ENCODE measurements around the gene CDH13. TPM values are rescaled to one million over a fixed set of nuclear protein-coding genes. Genes with fewer than 3 reads are reported as not detected.

The CDH13 gene
- total RNA-seq, 1 experiment from 2014 or later: 62.5 TPM

- DNase-seq (ENCODE audit: low read depth in 1 of 2, low spot score in 2 of 2): no peak
- Histone ChIP-seq H3K9me3 (replicated peaks) (no peaks in the 10 kb centered on the region), H3K27me3 (replicated peaks) (no peaks in the 10 kb centered on the region), H3K4me3 (no peak overlapping the region), H3K27ac (no peak overlapping the region), H3K4me1 (replicated peaks) (no peaks in the 10 kb centered on the region), H3K36me3 (no peaks in the 10 kb centered on the region)
Measured at GRCh38 chr16:82859662-82860061, 232.9 kb downstream of the CDH13 start.

GRCh38 chr16:82860071-82860470 lies 233.3 kb downstream of the CDH13 start:
- Histone ChIP-seq H3K27me3 (replicated peaks) (no peaks in the 10 kb centered on the region), H3K36me3 (no peaks in the 10 kb centered on the region), H3K27ac (no peak overlapping the region), H3K9me3 (replicated peaks) (no peaks in the 10 kb centered on the region), H3K4me3 (no peak overlapping the region), H3K4me1 (replicated peaks) (no peaks in the 10 kb centered on the region)
- no peak for DNase-seq (ENCODE audit: low read depth in 1 of 2, low spot score in 2 of 2)

- Histone ChIP-seq H3K27me3 (replicated peaks) (no peaks in the 10 kb centered on the region), H3K27ac (no peak overlapping the region), H3K4me3 (no peak overlapping the region), H3K36me3 (no peaks in the 10 kb centered on the region), H3K4me1 (replicated peaks) (no peaks in the 10 kb centered on the region), H3K9me3 (replicated peaks) (no peaks in the 10 kb centered on the region)
- no peak for DNase-seq (ENCODE audit: low read depth in 1 of 2, low spot score in 2 of 2)
Measured at GRCh38 chr16:82862057-82862456, 235.3 kb downstream of the CDH13 start.

GRCh38 chr16:82864332-82865040 lies 237.7 kb downstream of the CDH13 start:
- DNase-seq (ENCODE audit: low read depth in 1 of 2, low spot score in 2 of 2): no peak
- Histone ChIP-seq H3K27ac (no peak overlapping the region), H3K4me1 (replicated peaks) (no peaks in the 10 kb centered on the region), H3K9me3 (replicated peaks) (no peaks in the 10 kb centered on the region), H3K4me3 (no peak overlapping the region), H3K36me3 (no peaks in the 10 kb centered on the region), H3K27me3 (replicated peaks) (no peaks in the 10 kb centered on the region)

GRCh38 chr16:82865412-82865811 lies 238.6 kb downstream of the CDH13 start:
- no peaks in the 10 kb centered on the region for H3K27me3 ChIP-seq (replicated peaks)
- no peaks in the 10 kb centered on the region for H3K4me1 ChIP-seq (replicated peaks)
- no peaks in the 10 kb centered on the region for H3K9me3 ChIP-seq (replicated peaks)
- DNase-seq (ENCODE audit: low read depth in 1 of 2, low spot score in 2 of 2): no peak
- no peak overlapping the region for H3K27ac ChIP-seq
- H3K36me3 ChIP-seq: no peaks in the 10 kb centered on the region
- no peak overlapping the region for H3K4me3 ChIP-seq

GRCh38 chr16:82867485-82867884 lies 240.7 kb downstream of the CDH13 start:
- no peaks in the 10 kb centered on the region for H3K4me1 ChIP-seq (replicated peaks)
- H3K27ac ChIP-seq: no peak overlapping the region
- H3K36me3 ChIP-seq: no peaks in the 10 kb centered on the region
- no peak for DNase-seq (ENCODE audit: low read depth in 1 of 2, low spot score in 2 of 2)
- no peaks in the 10 kb centered on the region for H3K9me3 ChIP-seq (replicated peaks)
- no peaks in the 10 kb centered on the region for H3K27me3 ChIP-seq (replicated peaks)
- no peak overlapping the region for H3K4me3 ChIP-seq

GRCh38 chr16:82874271-82874670 lies 247.5 kb downstream of the CDH13 start:
- H3K27ac ChIP-seq: no peak overlapping the region
- H3K4me3 ChIP-seq: no peak overlapping the region
- H3K4me1 ChIP-seq (replicated peaks): no peaks in the 10 kb centered on the region
- H3K9me3 ChIP-seq (replicated peaks): no peaks in the 10 kb centered on the region
- DNase-seq (ENCODE audit: low read depth in 1 of 2, low spot score in 2 of 2): no peak
- no peaks in the 10 kb centered on the region for H3K36me3 ChIP-seq
- no peaks in the 10 kb centered on the region for H3K27me3 ChIP-seq (replicated peaks)

- Histone ChIP-seq H3K27ac (no peak overlapping the region), H3K4me1 (replicated peaks) (no peaks in the 10 kb centered on the region), H3K4me3 (no peak overlapping the region), H3K9me3 (replicated peaks) (no peaks in the 10 kb centered on the region), H3K36me3 (no peaks in the 10 kb centered on the region), H3K27me3 (replicated peaks) (no peaks in the 10 kb centered on the region)
- DNase-seq (ENCODE audit: low read depth in 1 of 2, low spot score in 2 of 2): no peak
Measured at GRCh38 chr16:82874672-82875071, 247.9 kb downstream of the CDH13 start.

GRCh38 chr16:82876951-82877350 lies 250.2 kb downstream of the CDH13 start:
- no peak overlapping the region for H3K27ac ChIP-seq

GRCh38 chr16:82878466-82878865 lies 251.7 kb downstream of the CDH13 start:
- no peak overlapping the region for H3K27ac ChIP-seq
- H3K4me1 ChIP-seq (replicated peaks): no peaks in the 10 kb centered on the region
- H3K9me3 ChIP-seq (replicated peaks): no peaks in the 10 kb centered on the region
- peaks cover 2% of the 10 kb centered on the region; the same call in 1 of the 2 replicates for H3K36me3 ChIP-seq
- H3K4me3 ChIP-seq: no peak overlapping the region
- H3K27me3 ChIP-seq (replicated peaks): no peaks in the 10 kb centered on the region
- no peak for DNase-seq (ENCODE audit: low read depth in 1 of 2, low spot score in 2 of 2)

More at GRCh38 chr16:82876951-82877350, 250.2 kb downstream of the CDH13 start:
- H3K4me3 ChIP-seq: no peak overlapping the region
- DNase-seq (ENCODE audit: low read depth in 1 of 2, low spot score in 2 of 2): no peak
- no peaks in the 10 kb centered on the region for H3K36me3 ChIP-seq
- no peaks in the 10 kb centered on the region for H3K4me1 ChIP-seq (replicated peaks)
- no peaks in the 10 kb centered on the region for H3K9me3 ChIP-seq (replicated peaks)
- no peaks in the 10 kb centered on the region for H3K27me3 ChIP-seq (replicated peaks)

- peaks cover 2% of the 10 kb centered on the region; the same call in 1 of the 2 replicates for H3K36me3 ChIP-seq
- H3K9me3 ChIP-seq (replicated peaks): no peaks in the 10 kb centered on the region
- H3K27me3 ChIP-seq (replicated peaks): no peaks in the 10 kb centered on the region
- no peaks in the 10 kb centered on the region for H3K4me1 ChIP-seq (replicated peaks)
- H3K4me3 ChIP-seq: no peak overlapping the region
- H3K27ac ChIP-seq: no peak overlapping the region
- no peak for DNase-seq (ENCODE audit: low read depth in 1 of 2, low spot score in 2 of 2)
Measured at GRCh38 chr16:82880346-82880745, 253.6 kb downstream of the CDH13 start.

GRCh38 chr16:82881516-82881915 lies 254.7 kb downstream of the CDH13 start:
- Histone ChIP-seq H3K4me1 (replicated peaks) (no peaks in the 10 kb centered on the region), H3K27ac (no peak overlapping the region), H3K36me3 (peaks cover 2% of the 10 kb centered on the region; the same call in 1 of the 2 replicates), H3K4me3 (no peak overlapping the region), H3K9me3 (replicated peaks) (no peaks in the 10 kb centered on the region), H3K27me3 (replicated peaks) (no peaks in the 10 kb centered on the region)
- DNase-seq (ENCODE audit: low read depth in 1 of 2, low spot score in 2 of 2): no peak

- Histone ChIP-seq H3K4me1 (replicated peaks) (no peaks in the 10 kb centered on the region), H3K27me3 (replicated peaks) (no peaks in the 10 kb centered on the region), H3K36me3 (peaks cover 2% of the 10 kb centered on the region; the same call in 1 of the 2 replicates), H3K4me3 (no peak overlapping the region), H3K27ac (no peak overlapping the region), H3K9me3 (replicated peaks) (no peaks in the 10 kb centered on the region)
- DNase-seq (ENCODE audit: low read depth in 1 of 2, low spot score in 2 of 2): no peak
Measured at GRCh38 chr16:82882226-82882625, 255.5 kb downstream of the CDH13 start.

- DNase-seq (ENCODE audit: low read depth in 1 of 2, low spot score in 2 of 2): no peak
- peaks cover 2% of the 10 kb centered on the region; the same call in 1 of the 2 replicates for H3K36me3 ChIP-seq
- no peaks in the 10 kb centered on the region for H3K9me3 ChIP-seq (replicated peaks)
- no peak overlapping the region for H3K4me3 ChIP-seq
- H3K27me3 ChIP-seq (replicated peaks): no peaks in the 10 kb centered on the region
- no peak overlapping the region for H3K27ac ChIP-seq
- peaks cover 1% of the 10 kb centered on the region for H3K4me1 ChIP-seq (replicated peaks)
Measured at GRCh38 chr16:82882982-82883835, 256.4 kb downstream of the CDH13 start.

All from SJSA1 (cell line).